ENCODE data around the gene DCTN4. TPM values are rescaled to one million over a fixed set of nuclear protein-coding genes. Genes with fewer than 3 reads are reported as not detected.
A peak's percentile ranks its signal among the peaks of the same experiment; 100 is the strongest.

Gene DCTN4
- total and polyA plus RNA-seq, 9 of the 15 experiments (the other 6 are each of a cell fraction or from before 2014, with no cell fraction given): 20.4 to 64.9 (median 49.9) TPM

DNA sequence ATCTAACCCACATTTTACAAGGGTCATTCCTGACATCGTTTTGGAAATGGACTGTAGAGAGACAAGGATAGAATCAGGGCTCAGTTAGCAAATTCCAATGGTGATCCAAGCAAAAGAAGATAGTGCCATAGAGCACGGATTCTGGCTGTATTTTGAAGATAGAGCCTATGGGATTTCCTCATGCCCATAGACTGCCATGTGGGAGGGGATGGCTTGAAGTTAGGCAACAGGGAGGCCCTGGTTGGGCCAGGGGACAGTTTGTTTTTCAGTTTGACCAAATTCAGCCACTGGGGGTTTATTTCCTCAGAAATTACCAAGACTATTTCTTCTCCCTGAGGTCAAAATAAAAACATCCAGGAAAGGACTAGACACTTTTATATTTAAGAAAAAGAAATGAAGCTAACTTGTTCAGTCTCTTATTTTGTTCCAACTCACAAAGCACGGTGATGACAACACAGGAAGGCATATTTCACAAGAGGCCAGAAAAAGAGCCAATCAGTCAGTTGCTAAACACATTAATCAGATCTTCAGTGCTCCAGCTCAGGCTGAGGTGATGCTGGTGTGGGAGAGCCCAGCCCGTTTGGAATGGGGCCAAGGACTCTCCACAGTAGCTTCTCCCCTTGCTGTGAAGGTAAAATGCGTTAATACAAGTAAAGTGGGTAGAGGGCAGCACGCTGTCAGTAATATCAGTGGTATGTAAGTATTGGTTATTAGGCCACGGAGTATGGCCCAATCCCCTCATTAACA lies 4.4 kb upstream of the DCTN4 start:
- H2AFZ ChIP-seq (ENCODE audit: low read depth, low read length): peak overlapping the region; percentile 82
- H3K27me3 ChIP-seq (ENCODE audit: control insufficient read depth in 2 of 2, insufficient read depth in 2 of 2, low read length in 2 of 2): no peaks in the 10 kb centered on the region
- no TSS peak for BruUV-seq (replicated peaks)
- ATAC-seq (peak; percentile 78), DNase-seq (ENCODE audit: extremely low read depth in 1 of 4, low spot score in 3 of 4) (peak; percentile 70 to 96 (median 82)), FAIRE-seq (peak; percentile 98)
- peak overlapping the region; percentile 16 to 32; a peak in 3 of 4 replicates for H3K9ac ChIP-seq (ENCODE audit: insufficient read depth in 1 of 2, low read depth in 2 of 2, low read length in 2 of 2)
- no peak overlapping the region for H3K4me3 ChIP-seq
- peaks cover 10% of the 10 kb centered on the region; the same call in 1 of the 2 replicates for H3K9me3 ChIP-seq (replicated peaks; ENCODE audit: control insufficient read depth, insufficient read depth, low read depth, low read length)
- H3K27ac ChIP-seq (ENCODE audit: extremely low read depth, low read depth, low read length): peak overlapping the region; percentile 86
- H4K20me1 ChIP-seq (replicated peaks; ENCODE audit: control insufficient read depth, insufficient read depth, low read length): no peaks in the 10 kb centered on the region
- peak overlapping the region; percentile 54 for H3K4me2 ChIP-seq (ENCODE audit: insufficient read depth, low read length)
- H3K36me3 ChIP-seq (ENCODE audit: control insufficient read depth, insufficient read depth, low read length): no peaks in the 10 kb centered on the region; the same call in 2 of the 3 replicates
- intact Hi-C loops (cut with micrococcal nuclease): loop anchor here (2.0 to 5.0 kb wide), 3 partner anchors 16 to 84 kb away; partner anchors contain the start of genes IRGM and SMIM3
- peaks cover 1% of the 10 kb centered on the region for H3K79me2 ChIP-seq (ENCODE audit: control insufficient read depth, insufficient read depth, low read length)
- ChIA-PET POLR2A (interaction anchor here (0.8 to 1.5 kb wide), 9 partner anchors 10 to 85 kb away, joined by 3 to 9 read pairs (median 3); no protein-coding TSS in a partner anchor), CTCF (ENCODE audit: low intra/inter-chr PET ratio) (no interaction called here)
- no peaks in the 10 kb centered on the region for H3K9me1 ChIP-seq (ENCODE audit: control insufficient read depth, insufficient read depth, low read length)
- in situ Hi-C loops (cut with MboI): no loop called here
- H3K4me1 ChIP-seq (replicated peaks in 1 of 2; ENCODE audit: control insufficient read depth in 2 of 2, insufficient read depth in 2 of 2, low read length in 2 of 2): peaks cover 10 to 45% of the 10 kb centered on the region in 2 experiments; a peak in 4 of 5 replicates
- WGBS (ENCODE audit: insufficient coverage, low coverage, missing lambda C conversion rate): 3% methylated on average over 7 of the region's 7 CpGs
- TF ChIP-seq ZNF507 (tag; conservative IDR thresholded peaks at IDR 0.05) (no peak), POLR2G (IDR thresholded peaks at IDR 0.05; ENCODE audit: low read depth, low read length) (no peak), GABPA (tag; conservative IDR thresholded peaks at IDR 0.05; ENCODE audit: low read depth) (peak; percentile 47), ZNF24 (IDR thresholded peaks at IDR 0.05) (peak; percentile 6; the same call in 1 of the 2 replicates), ZZZ3 (IDR thresholded peaks at IDR 0.05) (no peak), TFAP4 (CRISPR knock-in tag; IDR thresholded peaks at IDR 0.05; ENCODE audit: borderline replicate concordance) (peak; percentile 67; the same call in 1 of the 2 replicates), E2F3 (CRISPR knock-in tag; IDR thresholded peaks at IDR 0.05) (no peak), ZNF282 (CRISPR knock-in tag; IDR thresholded peaks at IDR 0.05) (no peak), ZNF407 (IDR thresholded peaks at IDR 0.05; ENCODE audit: low read depth) (no peak), TGIF2 (CRISPR knock-in tag; IDR thresholded peaks at IDR 0.05) (no peak), BCL6 (CRISPR knock-in tag; IDR thresholded peaks at IDR 0.05) (peak; percentile 42; the same call in 1 of the 2 replicates)
- TF ChIP-seq, protein P1, sequence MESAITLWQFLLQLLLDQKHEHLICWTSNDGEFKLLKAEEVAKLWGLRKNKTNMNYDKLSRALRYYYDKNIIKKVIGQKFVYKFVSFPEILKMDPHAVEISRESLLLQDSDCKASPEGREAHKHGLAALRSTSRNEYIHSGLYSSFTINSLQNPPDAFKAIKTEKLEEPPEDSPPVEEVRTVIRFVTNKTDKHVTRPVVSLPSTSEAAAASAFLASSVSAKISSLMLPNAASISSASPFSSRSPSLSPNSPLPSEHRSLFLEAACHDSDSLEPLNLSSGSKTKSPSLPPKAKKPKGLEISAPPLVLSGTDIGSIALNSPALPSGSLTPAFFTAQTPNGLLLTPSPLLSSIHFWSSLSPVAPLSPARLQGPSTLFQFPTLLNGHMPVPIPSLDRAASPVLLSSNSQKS (CRISPR knock-in tag; IDR thresholded peaks at IDR 0.05): no peak
